H1 (cell line): ENCODE data around the gene HOXC13. TPM values are rescaled to one million over a fixed set of nuclear protein-coding genes. Genes with fewer than 3 reads are reported as not detected.

Source experiments
- CTCF ChIA-PET: fragments of 300-600 bp; sonication (Branson Sonifier 250); formaldehyde crosslinking; loops from one replicate; lab custom pipeline; 2021; ENCODE audit not compliant: partially characterized antibody; lab: Charles Lee
- POLR2A ChIA-PET: fragments of 300-600 bp; sonication (Branson Sonifier 250); formaldehyde crosslinking; loops from one replicate; lab custom pipeline; 2021; ENCODE audit warnings: inconsistent platforms; ENCODE audit not compliant: partially characterized antibody; lab: Charles Lee
- DNase-seq, 2 experiments: peaks; one replicate each; pipeline versions ENCODE4 v3.0.0 to v3.0.0-alpha.2; 2010 to 2022; ENCODE audit warnings: low spot score in 2 of 2, low read depth in 1 of 2, mixed read lengths in 1 of 2
- FAIRE-seq: peaks from 2 replicates; lab custom pipeline; 2011; peaks lifted over from hg19 to GRCh38; lab: Jason Lieb, UNC
- H2AFZ ChIP-seq: 2 replicates; pipeline ENCODE4 v1.8.1; 2012; ENCODE audit warnings: low read length, inconsistent platforms
- H2AK5ac ChIP-seq: 2 replicates; pipeline ENCODE4 v1.6.1; 2013; ENCODE audit warnings: low read depth, low read length
- H2BK120ac ChIP-seq: replicated peaks from 2 replicates; pipeline ENCODE3; 2013; ENCODE audit warnings: low read depth, low read length, inconsistent platforms
- H2BK12ac ChIP-seq: 2 replicates; pipeline ENCODE4 v1.6.1; 2013; ENCODE audit warnings: low read depth, low read length
- H2BK15ac ChIP-seq: 2 replicates; pipeline ENCODE4 v1.6.1; 2013; ENCODE audit warnings: low read length
- H2BK20ac ChIP-seq: 2 replicates; pipeline ENCODE4 v1.6.1; 2013; ENCODE audit warnings: low read length
- H2BK5ac ChIP-seq: 2 replicates; pipeline ENCODE4 v1.6.1; 2013; ENCODE audit warnings: low read depth, low read length
- H3K14ac ChIP-seq: 2 replicates; pipeline ENCODE4 v1.6.1; 2013; ENCODE audit warnings: inconsistent platforms; ENCODE audit not compliant: insufficient read length
- H3K18ac ChIP-seq: 2 replicates; pipeline ENCODE4 v1.6.1; 2013; ENCODE audit warnings: low read length; ENCODE audit errors: extremely low read depth
- H3K23ac ChIP-seq: 2 replicates; pipeline ENCODE4 v1.6.1; 2013; ENCODE audit warnings: inconsistent platforms; ENCODE audit not compliant: insufficient read length
- H3K23me2 ChIP-seq: 2 replicates; pipeline ENCODE4 v1.6.1; 2013; ENCODE audit warnings: low read depth, low read length
- H3K27ac ChIP-seq: 2 replicates; pipeline ENCODE4 v1.6.1; 2011; ENCODE audit warnings: low read depth, low read length, inconsistent platforms
- H3K27me3 ChIP-seq, 4 experiments: replicated peaks in 1 of 4; 1 replicate in 1 of 4; 2 replicates in 3 of 4; pipeline versions ENCODE4 v1.6.1 to v1.8.1; 2011 to 2013; ENCODE audit warnings: low read length in 3 of 4, mild to moderate bottlenecking in 3 of 4, inconsistent platforms in 2 of 4, mixed read lengths in 2 of 4, moderate library complexity in 1 of 4; ENCODE audit not compliant: control insufficient read depth in 3 of 4, insufficient read depth in 3 of 4; ENCODE audit errors: extremely low read depth in 1 of 4
- H3K36me3 ChIP-seq, 4 experiments: 2 replicates each; pipeline versions ENCODE4 v1.6.1 to v1.8.1; 2011 to 2013; ENCODE audit warnings: mild to moderate bottlenecking in 4 of 4, low read length in 3 of 4, moderate library complexity in 2 of 4, control low read depth in 1 of 4, inconsistent platforms in 1 of 4; ENCODE audit not compliant: insufficient read depth in 4 of 4, control insufficient read depth in 2 of 4
- H3K4ac ChIP-seq: replicated peaks from 2 replicates; pipeline ENCODE3; 2013; ENCODE audit warnings: low read length, low read depth, mixed read lengths, inconsistent platforms; ENCODE audit not compliant: insufficient read length
- H3K4me1 ChIP-seq, 4 experiments: replicated peaks in 1 of 4; 1 replicate in 1 of 4; 2 replicates in 3 of 4; pipeline versions ENCODE4 v1.6.1 to v1.8.1; 2011 to 2013; ENCODE audit warnings: low read length in 3 of 4, inconsistent platforms in 2 of 4, mixed read lengths in 1 of 4; ENCODE audit not compliant: insufficient read depth in 4 of 4, control insufficient read depth in 3 of 4
- H3K4me2 ChIP-seq, 2 experiments: 2 replicates each; pipeline versions ENCODE4 v1.6.1 to v1.8.1; 2011 to 2013; ENCODE audit warnings: low read depth in 2 of 2, low read length in 2 of 2, control low read depth in 1 of 2, inconsistent platforms in 1 of 2, mild to moderate bottlenecking in 1 of 2; ENCODE audit not compliant: insufficient read depth in 1 of 2
- H3K4me3 ChIP-seq, 4 experiments: fragments of 200-600, 300-600 bp in 1 of 4; sonication (generic), shearing (Covaris generic), sonication (Bioruptor Twin) in 1 of 4; 2 replicates each; pipeline versions ENCODE4 v1.5.1 to v1.8.1; 2011 to 2016; ENCODE audit warnings: low read length in 4 of 4, low read depth in 3 of 4, control low read depth in 2 of 4, inconsistent platforms in 2 of 4, mild to moderate bottlenecking in 2 of 4, mixed read lengths in 1 of 4, moderate library complexity in 1 of 4; ENCODE audit not compliant: insufficient read depth in 2 of 4; ENCODE audit errors: extremely low read depth in 1 of 4
- H3K56ac ChIP-seq: replicated peaks from 2 replicates; pipeline ENCODE3; 2013; ENCODE audit warnings: low read depth, mild to moderate bottlenecking, mixed read lengths, low read length, inconsistent platforms; ENCODE audit not compliant: insufficient read length
- H3K79me1 ChIP-seq: 2 replicates; pipeline ENCODE4 v1.6.1; 2013; ENCODE audit warnings: low read depth, low read length, control low read depth
- H3K79me2 ChIP-seq, 2 experiments: 2 replicates each; pipeline versions ENCODE4 v1.6.1 to v1.8.1; 2012 to 2013; ENCODE audit warnings: low read length in 2 of 2, mild to moderate bottlenecking in 2 of 2, inconsistent platforms in 1 of 2; ENCODE audit not compliant: insufficient read depth in 2 of 2, control insufficient read depth in 1 of 2
- H3K9ac ChIP-seq, 4 experiments: replicated peaks in 1 of 4; 1 replicate in 1 of 4; 2 replicates in 3 of 4; pipeline versions ENCODE4 v1.6.1 to v1.8.1; 2011 to 2013; ENCODE audit warnings: low read depth in 3 of 4, low read length in 3 of 4, control low read depth in 2 of 4, mild to moderate bottlenecking in 2 of 4, moderate library complexity in 2 of 4, inconsistent platforms in 1 of 4; ENCODE audit errors: extremely low read depth in 1 of 4
- H3K9me3 ChIP-seq, 2 experiments: 2 replicates each; pipeline versions ENCODE4 v1.6.1 to v1.8.1; 2012 to 2013; ENCODE audit warnings: mild to moderate bottlenecking in 2 of 2, moderate library complexity in 2 of 2, control low read depth in 1 of 2, inconsistent platforms in 1 of 2, low read depth in 1 of 2, low read length in 1 of 2, mixed read lengths in 1 of 2; ENCODE audit not compliant: insufficient read depth in 2 of 2
- H4K20me1 ChIP-seq, 2 experiments: replicated peaks in 1 of 2; 2 replicates each; pipeline versions ENCODE3 to v1.8.1; 2011 to 2013; ENCODE audit warnings: inconsistent platforms in 2 of 2, low read length in 2 of 2, mild to moderate bottlenecking in 1 of 2; ENCODE audit not compliant: insufficient read depth in 2 of 2, control insufficient read depth in 1 of 2
- H4K5ac ChIP-seq: 2 replicates; pipeline ENCODE4 v1.6.1; 2013; ENCODE audit warnings: low read length, low read depth, mixed read lengths, inconsistent platforms; ENCODE audit not compliant: insufficient read length
- H4K8ac ChIP-seq: 2 replicates; pipeline ENCODE4 v1.8.0; 2013; ENCODE audit warnings: mild to moderate bottlenecking, moderate library complexity, low read length, inconsistent platforms; ENCODE audit not compliant: insufficient read depth; ENCODE audit errors: extremely low read depth
- H4K91ac ChIP-seq: replicated peaks from 2 replicates; pipeline ENCODE3; 2013; ENCODE audit warnings: low read length, mixed read lengths, inconsistent platforms; ENCODE audit not compliant: insufficient read length
- EGR1 ChIP-seq: IDR thresholded peaks from 2 replicates; pipeline ENCODE4 v1.6.1; 2011; ENCODE audit warnings: low read depth, low read length, borderline replicate concordance
- EZH2 ChIP-seq: fragments of 200-600 bp; sonication (generic); IDR thresholded peaks from 2 replicates; pipeline ENCODE4 v1.7.1; 2012; ENCODE audit warnings: low read depth, mild to moderate bottlenecking, moderate library complexity, low read length, inconsistent platforms; ENCODE audit not compliant: severe bottlenecking
- FOSL1 ChIP-seq: IDR thresholded peaks from 2 replicates; pipeline ENCODE4 v1.6.1; 2011; ENCODE audit warnings: mild to moderate bottlenecking, low read depth, low read length, moderate library complexity; ENCODE audit not compliant: insufficient read depth
- RNF2 ChIP-seq: fragments of 200-900, 300-1000 bp; sonication (generic); IDR thresholded peaks from 2 replicates; pipeline ENCODE4 v1.7.1; 2016; ENCODE audit warnings: borderline replicate concordance, low read depth, mild to moderate bottlenecking, antibody characterized with exemption, low read length; ENCODE audit not compliant: poor library complexity, severe bottlenecking; ENCODE audit errors: missing control alignments
- SIX5 ChIP-seq: IDR thresholded peaks from 2 replicates; pipeline ENCODE4 v1.6.1; 2011; ENCODE audit warnings: mild to moderate bottlenecking, low read depth, low read length
- SUZ12 ChIP-seq: fragments of 200-600 bp; sonication (generic); IDR thresholded peaks from 2 replicates; pipeline ENCODE4 v1.6.1; 2012; ENCODE audit warnings: mild to moderate bottlenecking, inconsistent platforms, low read length, moderate library complexity, mixed read lengths
- TCF12 ChIP-seq: IDR thresholded peaks from 2 replicates; pipeline ENCODE4 v1.6.1; 2011; ENCODE audit warnings: low read depth, mild to moderate bottlenecking, low read length
- WGBS, 2 experiments: shearing (Covaris generic) in 1 of 2; methylation state at CpG; one replicate each; pipeline versions ENCODE4 v1.1.6 to v1.1.7; 2013 to 2015; ENCODE audit warnings: low lambda C conversion rate in 2 of 2, mixed read lengths in 2 of 2, inconsistent platforms in 1 of 2, low coverage in 1 of 2, missing lambda C conversion rate in 1 of 2; ENCODE audit not compliant: insufficient replicate concordance in 2 of 2, insufficient coverage in 1 of 2, insufficient read length in 1 of 2; ENCODE audit errors: extremely low coverage in 1 of 2, missing lambda C conversion rate in 1 of 2; 5-methylcytosine and 5-hydroxymethylcytosine counted together
- polyA plus RNA-seq, 7 experiments: library from polyadenylated mRNA; depleted of rRNA in 3 of 7; stranded (reverse) in 5 of 7; unstranded in 2 of 7; fragments of >200 nt in 5 of 7; fragments of 200-250 nt in 2 of 7; gene quantifications; 1 replicate in 5 of 7; 2 replicates in 1 of 7; 4 replicates in 1 of 7; pipeline versions ENCODE4 v1.2.1 to v1.2.3, GENCODE V29; 2011 to 2013; ENCODE audit warnings: missing spikeins in 2 of 7, mixed read lengths in 2 of 7
- total RNA-seq: library from RNA; stranded (reverse); fragmentation: NEBNext Ultra II Directional; extraction: Animal tissue kit (Norgen Biotek cat#: 25700); gene quantifications from 2 replicates; pipeline ENCODE4 v1.2.1, GENCODE V29; 2021
- TF ChIP-seq, protein P1 (sequence below): IDR thresholded peaks from 2 replicates; pipeline ENCODE4 v1.6.1; 2012; ENCODE audit warnings: inconsistent platforms
- TF ChIP-seq, protein P2 (sequence below): IDR thresholded peaks from 2 replicates; pipeline ENCODE4 v1.6.1; 2012; ENCODE audit warnings: inconsistent platforms

The HOXC13 gene
- total and polyA plus RNA-seq, 2 of the 8 experiments (the other 6 are each of a cell fraction or from before 2014, with no cell fraction given) = 0.02 TPM; not detected in 1

DNA sequence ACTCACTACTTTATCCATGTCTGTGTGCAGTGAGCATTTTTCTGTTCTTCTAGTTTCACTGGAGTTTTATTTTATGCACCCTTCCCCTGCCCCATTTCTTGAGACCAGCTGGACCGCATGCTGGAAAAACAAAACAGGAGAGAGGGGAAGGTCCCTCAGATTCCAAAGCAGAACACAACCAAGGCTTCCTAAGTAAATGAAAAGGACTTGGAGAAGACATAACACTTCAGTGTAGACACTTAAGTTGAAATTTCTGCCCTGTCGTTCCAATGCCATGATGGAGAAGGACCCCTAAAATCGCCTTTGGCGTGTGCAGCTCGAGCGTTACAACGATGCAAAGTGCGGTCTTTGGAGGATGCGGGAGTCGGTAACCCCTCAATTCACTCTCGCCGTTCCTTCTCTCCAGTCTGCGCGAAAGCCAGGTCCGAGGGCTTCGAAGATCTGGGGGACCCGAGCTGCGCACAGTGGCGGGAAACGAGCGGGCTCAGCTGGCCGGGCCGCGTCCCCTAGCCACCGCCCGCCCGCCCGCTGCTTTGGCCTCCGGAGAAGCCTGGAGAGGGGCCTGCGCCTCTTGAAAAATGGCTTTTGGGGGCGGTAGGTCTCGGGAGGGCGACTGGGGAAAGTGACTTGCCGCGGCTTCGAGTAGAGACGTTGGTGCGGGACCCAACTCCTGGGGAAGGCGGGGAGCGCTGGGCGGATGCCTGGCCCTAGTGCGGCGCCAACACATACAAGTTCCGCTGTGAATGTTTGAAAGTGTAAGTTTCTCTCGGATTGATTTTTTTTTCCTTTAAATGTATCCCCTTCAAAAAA lies 11.2 kb upstream of the HOXC13 start:
- no peaks in the 10 kb centered on the region for H3K9me3 ChIP-seq
- no peak overlapping the region for H4K5ac ChIP-seq
- POLR2A ChIA-PET = interaction anchor here (1.3 kb wide), 1 partner anchor 11 kb away, joined by 3 read pairs; no protein-coding TSS in a partner anchor
- no peaks in the 10 kb centered on the region for H3K79me2 ChIP-seq
- no peak overlapping the region for H3K27ac ChIP-seq
- no peak overlapping the region for H3K18ac ChIP-seq
- no peak overlapping the region for H2BK15ac ChIP-seq
- FAIRE-seq (no peak), DNase-seq (no peak)
- H4K8ac ChIP-seq = no peak overlapping the region
- H3K79me1 ChIP-seq = no peaks in the 10 kb centered on the region
- no peak overlapping the region for H2BK5ac ChIP-seq
- H3K4me2 ChIP-seq = peak overlapping the region; percentile 36 to 46; a peak in 3 of 4 replicates
- H2BK12ac ChIP-seq = no peak overlapping the region
- no peak overlapping the region for H2BK120ac ChIP-seq
- no peak overlapping the region for H3K9ac ChIP-seq
- no peak for TF ChIP-seq EGR1
- TF ChIP-seq TCF12 = no peak
- TF ChIP-seq FOSL1 = no peak
- TF ChIP-seq, protein P1, sequence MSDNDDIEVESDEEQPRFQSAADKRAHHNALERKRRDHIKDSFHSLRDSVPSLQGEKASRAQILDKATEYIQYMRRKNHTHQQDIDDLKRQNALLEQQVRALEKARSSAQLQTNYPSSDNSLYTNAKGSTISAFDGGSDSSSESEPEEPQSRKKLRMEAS = peak; percentile 29; the same call in 1 of the 2 replicates
- TF ChIP-seq, protein P2, sequence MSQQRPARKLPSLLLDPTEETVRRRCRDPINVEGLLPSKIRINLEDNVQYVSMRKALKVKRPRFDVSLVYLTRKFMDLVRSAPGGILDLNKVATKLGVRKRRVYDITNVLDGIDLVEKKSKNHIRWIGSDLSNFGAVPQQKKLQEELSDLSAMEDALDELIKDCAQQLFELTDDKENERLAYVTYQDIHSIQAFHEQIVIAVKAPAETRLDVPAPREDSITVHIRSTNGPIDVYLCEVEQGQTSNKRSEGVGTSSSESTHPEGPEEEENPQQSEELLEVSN = peak; percentile 85
- peak; percentile 99 for TF ChIP-seq SUZ12
- peak; percentile 95 for TF ChIP-seq RNF2
- peak; percentile 99 for TF ChIP-seq EZH2
- TF ChIP-seq SIX5 = no peak
- peaks cover 6 to 16% of the 10 kb centered on the region in 2 experiments for H4K20me1 ChIP-seq
- H2BK20ac ChIP-seq = no peak overlapping the region
- H3K14ac ChIP-seq = no peak overlapping the region
- peak overlapping the region in 1 of 4 experiments; percentile 27; a peak in 2 of 8 replicates for H3K4me3 ChIP-seq
- no peak overlapping the region for H2AFZ ChIP-seq
- peaks cover 79 to 100% (median 93%) of the 10 kb centered on the region in 4 experiments for H3K27me3 ChIP-seq
- H3K4ac ChIP-seq = no peak overlapping the region
- H3K23ac ChIP-seq = no peak overlapping the region
- WGBS, 2 experiments = 6% methylated on average over 45 of the region's 45 CpGs; no CpG with 5 or more reads in 1 of the 2 experiments
- no peaks in the 10 kb centered on the region for H3K36me3 ChIP-seq
- H2AK5ac ChIP-seq = no peak overlapping the region
- no peak overlapping the region for H4K91ac ChIP-seq
- CTCF ChIA-PET = interaction anchor here (0.6 to 1.9 kb wide), 6 partner anchors 12 to 213 kb away, joined by 3 to 5 read pairs (median 4); no protein-coding TSS in a partner anchor
- no peaks in the 10 kb centered on the region for H3K23me2 ChIP-seq
- peaks cover 0 to 8% (median 2%) of the 10 kb centered on the region in 4 experiments; a peak in 4 of 7 replicates for H3K4me1 ChIP-seq
- H3K56ac ChIP-seq = no peak overlapping the region
